HT1080 (cell line): ENCODE data around the gene CRYAA. TPM values are rescaled to one million over a fixed set of nuclear protein-coding genes. Genes with fewer than 3 reads are reported as not detected.
"Not testable (repeated sequence)": the region's sequence is repeated elsewhere in the genome, so short reads cannot be mapped to it uniquely, and the experiment has no call there.

ENCODE experiments used
- DNase-seq: peaks from one replicate; pipeline ENCODE4 v3.0.0-alpha.2; 2015; ENCODE audit warnings: low read depth
- polyA plus RNA-seq, 2 experiments: library from polyadenylated mRNA; depleted of rRNA; stranded (reverse); fragments of >200 nt; gene quantifications; 2 replicates each; pipeline ENCODE4 v1.2.3, GENCODE V29; 2015
- total RNA-seq: library from RNA; depleted of rRNA; stranded (reverse); fragments of >200 nt; shearing (Covaris generic); gene quantifications from 2 replicates; pipeline ENCODE4 v1.2.3, GENCODE V29; 2014; rRNA removed

Gene CRYAA
- not detected in 2 replicates for total RNA-seq
- not detected in 2 replicates for polyA plus RNA-seq (2015; cell fraction: cytosol; rRNA removed)
- polyA plus RNA-seq (2015; cell fraction: nucleus; rRNA removed), result not detected in 2 replicates

DNA sequence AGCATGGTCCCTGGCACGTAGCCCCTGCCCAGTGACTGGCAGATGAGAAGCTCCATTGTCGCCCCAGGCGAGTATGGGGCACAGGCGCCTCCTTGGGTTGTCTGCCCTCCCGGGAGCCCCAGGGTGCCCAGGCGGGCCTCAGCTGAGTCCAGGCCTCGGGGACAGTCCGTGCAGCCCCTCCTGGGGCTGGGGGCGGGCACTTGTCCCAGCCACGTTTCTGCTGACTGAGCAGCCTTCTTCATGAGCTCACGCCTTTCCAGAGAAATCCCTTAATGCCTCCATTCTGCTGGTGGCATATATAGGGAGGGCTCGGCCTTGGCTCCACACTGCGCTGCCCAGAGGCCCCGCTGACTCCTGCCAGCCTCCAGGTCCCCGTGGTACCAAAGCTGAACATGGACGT is at the start of gene CRYAA:
CRYAA (plus strand) TSS at position 301 of the 400 bp plus-strand sequence; CDS start at position 393, 92 bp downstream.
- not testable (repeated sequence) for DNase-seq

DNA sequence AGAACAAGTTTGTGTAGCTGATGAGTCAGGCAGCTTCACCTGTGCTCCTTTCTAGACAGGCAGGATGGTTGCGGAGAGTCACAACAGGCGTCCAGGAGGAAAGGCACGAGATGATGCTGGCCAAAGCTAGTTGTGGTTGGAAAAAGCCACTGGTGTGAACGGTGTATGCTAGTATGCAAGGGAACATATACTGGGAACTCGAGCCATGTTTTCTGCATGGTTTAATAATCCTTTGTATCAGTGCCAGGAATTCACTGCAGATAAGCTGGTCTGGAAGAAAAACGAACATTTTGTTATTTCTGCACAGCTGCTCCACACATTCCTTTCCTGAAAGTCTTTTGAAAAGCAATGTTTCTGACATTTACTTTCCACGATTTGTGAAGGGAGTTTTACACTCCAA is 38.7 kb upstream of the CRYAA start:
- DNase-seq, result not testable (repeated sequence)

- not testable (repeated sequence) for DNase-seq
Observed at GRCh38 chr21:43134520-43134919, 34.3 kb upstream of the CRYAA start.

GRCh38 chr21:43138944-43139343 is 29.9 kb upstream of the CRYAA start:
- not testable (repeated sequence) for DNase-seq

DNA sequence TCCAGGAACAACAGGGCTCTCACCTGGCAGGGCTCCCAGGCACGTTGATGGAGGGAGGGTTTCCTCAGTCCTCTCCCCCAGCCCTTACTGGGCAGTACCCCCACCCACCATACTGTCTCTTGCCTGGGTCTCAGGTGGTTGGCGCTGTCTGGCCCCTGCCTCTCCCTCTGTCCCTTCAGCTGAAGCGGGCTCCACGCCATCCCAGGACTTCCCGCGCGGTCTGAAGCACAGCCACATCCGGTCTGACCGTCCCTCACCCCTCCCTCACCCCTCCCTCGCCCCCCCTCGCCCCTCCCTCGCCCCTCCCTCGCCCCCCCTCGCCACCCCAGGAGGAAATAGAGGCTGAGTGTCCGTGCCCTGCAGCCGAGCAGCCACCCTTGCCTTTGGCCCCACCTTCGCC is 27.4 kb upstream of the CRYAA start:
- not testable (repeated sequence) for DNase-seq

GRCh38 chr21:43146637-43147036 is 22.2 kb upstream of the CRYAA start:
- not testable (repeated sequence) for DNase-seq

DNA sequence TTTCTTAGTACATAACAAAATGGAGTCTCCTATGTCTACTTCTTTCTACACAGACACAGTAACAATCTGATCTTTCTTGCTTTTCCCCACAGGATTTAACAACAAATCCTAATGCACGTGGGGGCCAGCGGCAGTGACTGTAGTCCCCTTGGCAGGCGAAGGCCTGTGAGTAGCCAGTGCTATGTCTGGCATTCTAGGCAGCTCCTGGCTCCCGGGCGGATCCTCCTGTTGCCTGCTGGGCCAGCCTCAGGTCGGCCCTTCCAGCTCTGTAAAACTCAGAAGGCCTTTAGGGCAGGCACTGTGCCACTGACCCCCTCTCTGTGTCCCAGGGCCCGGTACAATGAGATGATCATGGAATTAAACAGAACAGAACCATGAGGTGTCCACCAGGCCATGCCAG is 20.8 kb upstream of the CRYAA start:
- DNase-seq, result not testable (repeated sequence)

GRCh38 chr21:43149344-43149743 is 19.5 kb upstream of the CRYAA start:
- DNase-seq, result not testable (repeated sequence)

DNA sequence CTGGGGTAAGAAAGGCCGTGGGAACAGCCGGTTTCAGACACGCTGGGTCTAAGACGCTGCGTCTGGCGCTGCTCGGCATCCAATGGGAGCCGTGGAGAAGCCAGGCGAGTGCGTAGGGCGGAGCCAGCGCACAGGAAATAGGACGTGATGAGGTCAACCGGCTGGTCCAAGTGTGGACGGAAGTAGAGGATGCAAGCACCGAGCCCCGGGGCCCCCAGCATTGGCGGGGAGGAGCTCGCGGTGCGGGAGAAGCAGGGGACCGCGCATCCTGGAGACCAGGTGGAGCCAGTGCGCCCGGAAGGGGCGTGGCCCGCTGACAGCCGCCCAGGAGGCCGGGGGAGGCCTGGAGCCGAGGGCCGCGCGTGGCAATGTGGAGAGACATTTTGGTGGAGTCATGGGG is 15.2 kb upstream of the CRYAA start:
- DNase-seq, result not testable (repeated sequence)

DNA sequence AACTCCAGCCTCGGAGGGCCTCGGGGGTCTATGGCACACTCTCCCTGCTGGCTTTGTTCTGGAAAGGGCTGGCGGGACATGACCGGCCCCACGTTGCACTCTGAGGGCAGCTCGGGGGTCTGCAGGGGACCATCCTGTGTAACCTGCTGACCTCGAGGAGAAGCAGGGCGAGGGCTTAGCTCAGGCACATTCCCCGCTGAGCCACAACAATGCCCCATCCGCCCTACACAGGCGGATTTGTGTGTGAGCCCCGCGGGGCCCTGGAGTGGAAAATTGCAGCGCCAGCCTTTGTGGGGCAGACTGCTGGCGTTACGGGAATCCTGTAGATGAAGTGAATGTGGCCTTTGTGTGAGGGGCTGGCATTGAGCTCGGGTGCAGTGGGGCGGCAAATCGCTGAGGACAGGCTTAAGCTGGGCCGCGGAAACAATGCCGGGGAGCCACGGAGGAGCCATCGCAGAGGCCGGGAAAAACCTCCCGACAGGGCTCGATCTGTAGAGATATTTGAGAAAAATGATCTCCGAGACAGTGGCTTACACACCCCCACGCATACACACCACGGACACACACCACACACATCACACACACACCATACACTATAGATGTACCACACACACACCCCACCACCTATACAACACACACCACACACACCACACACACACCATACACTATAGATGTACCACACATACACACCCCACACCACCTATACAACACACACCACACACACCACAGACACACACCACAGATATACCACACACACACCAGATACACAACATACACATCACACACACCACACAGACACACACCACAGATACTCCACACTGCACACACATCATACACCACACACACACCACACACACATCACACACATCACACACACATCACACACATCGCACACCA is 9.3 kb upstream of the CRYAA start:
- DNase-seq, result not testable (repeated sequence)

GRCh38 chr21:43161826-43162707 is 6.7 kb upstream of the CRYAA start:
- DNase-seq, result not testable (repeated sequence)

- not testable (repeated sequence) for DNase-seq
Observed at GRCh38 chr21:43162708-43163205, 6.1 kb upstream of the CRYAA start.

- DNase-seq, result not testable (repeated sequence)
Observed at GRCh38 chr21:43164823-43165222, 4.0 kb upstream of the CRYAA start.

DNA sequence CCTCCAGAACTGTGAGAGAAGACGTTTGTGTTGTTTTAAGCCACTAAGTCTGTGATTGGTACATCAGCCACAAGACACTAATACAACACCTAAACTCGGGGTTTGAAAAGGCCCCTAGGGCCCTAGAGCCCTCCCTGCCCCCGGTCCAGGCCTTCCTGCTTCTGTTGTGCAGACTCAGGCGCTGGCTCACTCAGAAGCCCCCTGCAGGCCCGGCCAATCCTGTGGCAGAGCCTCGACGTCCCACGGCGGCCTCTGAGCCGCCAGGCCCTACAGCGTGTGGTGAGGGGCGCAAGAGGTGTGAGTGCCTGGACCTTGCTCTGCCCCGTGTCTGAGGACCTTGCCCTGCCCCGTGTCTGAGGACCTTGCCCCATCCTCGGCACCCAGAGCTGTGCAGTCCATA is 3.1 kb upstream of the CRYAA start:
- not testable (repeated sequence) for DNase-seq

DNA sequence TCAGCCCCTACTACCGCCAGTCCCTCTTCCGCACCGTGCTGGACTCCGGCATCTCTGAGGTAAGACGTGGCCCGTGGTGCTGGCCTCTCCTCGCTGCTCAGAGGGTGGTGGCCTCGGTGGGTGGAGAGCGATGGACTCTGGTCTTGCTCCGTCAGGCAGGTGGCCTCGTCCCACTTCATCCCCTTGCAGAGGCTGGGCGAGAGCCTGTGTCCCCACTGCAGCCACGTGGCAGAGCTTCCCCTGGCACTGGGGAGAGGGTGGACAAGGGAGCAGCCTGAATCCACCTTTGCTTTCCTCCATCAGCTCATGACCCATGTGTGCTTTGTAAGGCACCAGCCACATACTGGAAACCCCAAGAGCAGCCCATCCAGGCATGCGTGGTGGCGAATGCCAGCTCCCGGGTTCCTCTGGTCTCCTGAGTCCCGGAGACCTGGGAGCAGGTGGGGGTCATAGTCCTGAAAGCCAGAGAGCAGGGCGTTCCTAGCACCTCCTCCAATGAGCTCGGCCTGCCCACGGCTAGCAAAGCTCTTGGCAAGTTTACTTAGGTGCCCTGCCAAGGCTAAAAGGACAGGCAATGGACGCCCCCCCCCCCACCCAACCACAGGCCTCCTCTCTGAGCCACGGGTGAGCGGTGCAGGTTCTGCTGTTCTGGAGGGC is 550 bp downstream of the CRYAA start:
- DNase-seq, result not testable (repeated sequence)

DNA sequence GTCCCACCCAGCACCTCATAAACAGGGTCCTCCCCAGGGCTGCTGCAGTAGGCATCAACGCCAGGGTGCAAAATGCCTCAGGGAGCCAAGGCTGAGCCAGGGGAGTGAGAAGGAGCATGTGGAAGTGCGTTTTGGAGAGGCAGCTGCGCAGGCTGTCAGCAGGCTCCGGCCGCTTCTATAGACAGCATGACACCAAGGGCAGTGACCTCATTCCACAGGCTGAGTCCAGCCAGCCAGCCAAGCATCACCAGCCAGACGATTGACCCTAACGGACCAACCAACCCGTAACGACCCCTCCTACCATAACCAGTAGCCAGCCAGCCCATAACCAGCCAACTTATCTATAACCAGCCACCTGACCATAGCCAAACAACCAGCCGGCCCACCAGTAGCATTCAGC is 1.1 kb downstream of the CRYAA start:
- DNase-seq, result not testable (repeated sequence)

DNA sequence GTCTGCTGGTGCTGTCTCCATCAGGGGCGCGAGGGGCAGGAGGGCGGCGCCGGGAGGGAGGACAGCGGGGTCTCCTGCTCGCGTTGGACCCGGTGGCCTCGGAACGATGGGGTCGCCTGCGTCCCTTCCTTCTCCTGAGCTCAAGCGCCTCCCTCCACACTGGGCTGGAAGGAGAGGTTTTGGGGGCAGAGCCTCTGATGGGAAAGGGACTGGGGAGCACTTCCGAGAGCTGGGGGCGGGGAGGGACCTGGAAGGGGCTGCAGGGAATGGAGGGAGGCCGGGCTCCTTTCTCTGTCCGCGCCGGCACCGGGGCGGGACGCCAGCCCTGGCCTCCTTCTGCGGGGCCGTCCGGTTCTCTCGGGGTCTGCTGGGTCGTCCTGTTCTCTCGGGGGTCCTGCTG is 4.0 kb downstream of the CRYAA start:
- DNase-seq, result not testable (repeated sequence)

- not testable (repeated sequence) for DNase-seq
Observed at GRCh38 chr21:43173438-43173837, 4.6 kb downstream of the CRYAA start.

GRCh38 chr21:43173930-43174329 is 5.1 kb downstream of the CRYAA start:
- DNase-seq, result not testable (repeated sequence)

DNA sequence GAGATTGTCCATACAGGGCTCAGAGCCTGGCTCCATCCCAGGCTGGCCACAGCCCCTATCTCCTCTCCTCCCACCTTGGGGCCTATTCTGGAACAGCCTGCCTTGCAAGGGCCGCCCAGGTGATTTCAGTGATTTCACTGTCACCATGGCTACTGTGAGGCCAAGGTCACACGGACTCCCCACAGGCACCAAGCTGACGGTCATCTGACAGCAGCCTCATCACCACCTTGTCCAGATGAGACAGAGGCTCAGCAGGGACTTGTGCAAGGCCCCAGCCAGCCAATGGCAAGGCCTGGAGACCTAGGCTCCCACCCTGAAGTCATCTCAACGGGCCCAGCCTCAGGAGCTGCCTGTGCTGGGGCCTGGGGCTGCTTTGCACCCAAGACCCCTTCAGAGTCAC is 6.2 kb downstream of the CRYAA start:
- not testable (repeated sequence) for DNase-seq

GRCh38 chr21:43176621-43177020 is 7.8 kb downstream of the CRYAA start:
- DNase-seq, result not testable (repeated sequence)
